Raji (cell line): ENCODE data around the gene GALNT14.

Source experiments
- POLR2A ChIP-seq: IDR thresholded peaks from 2 replicates; pipeline ENCODE4 v1.6.1; 2011; ENCODE audit warnings: low read depth, low read length, control low read depth; ENCODE audit not compliant: insufficient read depth

GALNT14 gene

GRCh38 chr2:31057691-31058090 is 80.5 kb downstream of the GALNT14 start:
- TF ChIP-seq POLR2A, result no peak

- TF ChIP-seq POLR2A, result no peak
These were observed 82.3 kb downstream of the GALNT14 start for GRCh38 chr2:31055938-31056337.

- no peak for TF ChIP-seq POLR2A
These were observed 83.3 kb downstream of the GALNT14 start for GRCh38 chr2:31054842-31055388.

GRCh38 chr2:31053929-31054782 is 84.1 kb downstream of the GALNT14 start:
- TF ChIP-seq POLR2A, result no peak

- TF ChIP-seq POLR2A, result no peak
These were observed 86.0 kb downstream of the GALNT14 start for GRCh38 chr2:31052284-31052683.

- TF ChIP-seq POLR2A, result no peak
These were observed 86.7 kb downstream of the GALNT14 start for GRCh38 chr2:31051258-31052140.

- TF ChIP-seq POLR2A, result no peak
These were observed 88.2 kb downstream of the GALNT14 start for GRCh38 chr2:31049916-31050588.

GRCh38 chr2:31049264-31049663 is 89.0 kb downstream of the GALNT14 start:
- TF ChIP-seq POLR2A, result no peak

GRCh38 chr2:31047599-31047998 is 90.6 kb downstream of the GALNT14 start:
- TF ChIP-seq POLR2A, result no peak

GRCh38 chr2:31038385-31038784 is 99.9 kb downstream of the GALNT14 start:
- no peak for TF ChIP-seq POLR2A

- no peak for TF ChIP-seq POLR2A
These were observed 101.2 kb downstream of the GALNT14 start for GRCh38 chr2:31037058-31037457.

GRCh38 chr2:31033032-31033431 is 105.2 kb downstream of the GALNT14 start:
- no peak for TF ChIP-seq POLR2A

- TF ChIP-seq POLR2A, result no peak
These were observed 105.8 kb downstream of the GALNT14 start for GRCh38 chr2:31032475-31032874.

GRCh38 chr2:31031132-31031706 is 107.0 kb downstream of the GALNT14 start:
- TF ChIP-seq POLR2A, result no peak

- TF ChIP-seq POLR2A, result no peak
These were observed 109.8 kb downstream of the GALNT14 start for GRCh38 chr2:31028417-31028816.

GRCh38 chr2:31027549-31027948 is 110.7 kb downstream of the GALNT14 start:
- TF ChIP-seq POLR2A, result no peak
